Measurements from ENCODE around the gene ADAMTS2. TPM values are rescaled to one million over a fixed set of nuclear protein-coding genes. Genes with fewer than 3 reads are reported as not detected.

The ADAMTS2 gene
- total and polyA plus RNA-seq, 2 donors (not counting 1 experiment from before 2014, with no cell fraction given), result 16.2 to 70.2 TPM

DNA sequence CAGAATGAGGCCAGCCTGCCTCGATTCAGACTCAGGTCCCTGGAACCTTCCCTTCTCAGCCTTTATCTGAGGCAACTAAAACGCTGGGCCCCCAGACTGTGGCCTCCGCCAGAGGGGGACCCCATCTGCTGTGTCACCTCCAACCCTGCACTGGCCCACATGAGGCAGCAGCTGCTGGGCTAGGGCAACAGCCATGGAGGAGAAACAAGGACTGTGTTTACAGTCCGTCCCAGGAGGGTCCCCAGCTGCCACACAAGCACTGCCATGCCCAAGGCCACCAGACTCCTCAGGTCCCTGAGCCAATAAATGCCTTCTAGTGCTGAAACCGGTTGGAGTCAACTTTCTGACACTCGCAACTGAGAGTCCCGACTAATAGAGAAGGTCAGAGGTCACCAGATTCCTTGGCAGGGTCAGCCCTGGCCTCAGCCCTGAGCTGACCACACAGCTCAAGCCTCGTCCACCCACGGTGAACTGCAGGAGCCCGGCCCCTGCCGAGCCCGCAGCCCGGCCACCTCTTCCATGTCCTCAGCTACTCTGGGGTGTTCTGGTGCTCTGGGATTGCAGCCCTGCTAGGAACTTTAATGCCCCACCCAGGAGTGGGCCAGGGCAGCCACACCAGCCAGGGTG, 208.1 kb downstream of the ADAMTS2 start:
- Histone ChIP-seq H2AFZ (ENCODE audit: low read length) (no peak overlapping the region), H3K79me2 (ENCODE audit: control insufficient read depth, insufficient read depth, low read length) (no peaks in the 10 kb centered on the region), H3K4me1 (ENCODE audit: control insufficient read depth, extremely low read depth, insufficient read depth, low read length) (no peaks in the 10 kb centered on the region), H3K9ac (ENCODE audit: insufficient read depth, low read length) (no peak overlapping the region), H3K4me2 (ENCODE audit: extremely low read depth, insufficient read depth, low read length) (no peak overlapping the region), H3K27me3 (ENCODE audit: control insufficient read depth, insufficient read depth, low read length) (no peaks in the 10 kb centered on the region), H3K4me3 (replicated peaks in 1 of 4; ENCODE audit: control extremely low read depth in 1 of 4, insufficient read depth in 1 of 4, low read depth in 3 of 4, low read length in 4 of 4) (no peak overlapping the region), H3K36me3 (ENCODE audit: control insufficient read depth, insufficient read depth, low read length) (peaks cover 2% of the 10 kb centered on the region), H4K20me1 (ENCODE audit: control insufficient read depth, extremely low read depth, insufficient read depth, low read length) (no peaks in the 10 kb centered on the region), H3K27ac (ENCODE audit: insufficient read depth, low read length) (no peak overlapping the region), H3K9me3 (ENCODE audit: control insufficient read depth, insufficient read depth, low read depth, low read length) (no peaks in the 10 kb centered on the region)
- DNase-seq (ENCODE audit: low read depth in 2 of 2), result no peak
- TF ChIP-seq, protein P1, sequence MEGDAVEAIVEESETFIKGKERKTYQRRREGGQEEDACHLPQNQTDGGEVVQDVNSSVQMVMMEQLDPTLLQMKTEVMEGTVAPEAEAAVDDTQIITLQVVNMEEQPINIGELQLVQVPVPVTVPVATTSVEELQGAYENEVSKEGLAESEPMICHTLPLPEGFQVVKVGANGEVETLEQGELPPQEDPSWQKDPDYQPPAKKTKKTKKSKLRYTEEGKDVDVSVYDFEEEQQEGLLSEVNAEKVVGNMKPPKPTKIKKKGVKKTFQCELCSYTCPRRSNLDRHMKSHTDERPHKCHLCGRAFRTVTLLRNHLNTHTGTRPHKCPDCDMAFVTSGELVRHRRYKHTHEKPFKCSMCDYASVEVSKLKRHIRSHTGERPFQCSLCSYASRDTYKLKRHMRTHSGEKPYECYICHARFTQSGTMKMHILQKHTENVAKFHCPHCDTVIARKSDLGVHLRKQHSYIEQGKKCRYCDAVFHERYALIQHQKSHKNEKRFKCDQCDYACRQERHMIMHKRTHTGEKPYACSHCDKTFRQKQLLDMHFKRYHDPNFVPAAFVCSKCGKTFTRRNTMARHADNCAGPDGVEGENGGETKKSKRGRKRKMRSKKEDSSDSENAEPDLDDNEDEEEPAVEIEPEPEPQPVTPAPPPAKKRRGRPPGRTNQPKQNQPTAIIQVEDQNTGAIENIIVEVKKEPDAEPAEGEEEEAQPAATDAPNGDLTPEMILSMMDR (conservative IDR thresholded peaks at IDR 0.05 in 1 of 2, IDR thresholded peaks at IDR 0.05 in 1 of 2; ENCODE audit: low read depth in 1 of 2, low read length in 2 of 2), result no peak
- TF ChIP-seq EZH2 (IDR thresholded peaks at IDR 0.05; ENCODE audit: low read length, missing control alignments), result no peak

DNA sequence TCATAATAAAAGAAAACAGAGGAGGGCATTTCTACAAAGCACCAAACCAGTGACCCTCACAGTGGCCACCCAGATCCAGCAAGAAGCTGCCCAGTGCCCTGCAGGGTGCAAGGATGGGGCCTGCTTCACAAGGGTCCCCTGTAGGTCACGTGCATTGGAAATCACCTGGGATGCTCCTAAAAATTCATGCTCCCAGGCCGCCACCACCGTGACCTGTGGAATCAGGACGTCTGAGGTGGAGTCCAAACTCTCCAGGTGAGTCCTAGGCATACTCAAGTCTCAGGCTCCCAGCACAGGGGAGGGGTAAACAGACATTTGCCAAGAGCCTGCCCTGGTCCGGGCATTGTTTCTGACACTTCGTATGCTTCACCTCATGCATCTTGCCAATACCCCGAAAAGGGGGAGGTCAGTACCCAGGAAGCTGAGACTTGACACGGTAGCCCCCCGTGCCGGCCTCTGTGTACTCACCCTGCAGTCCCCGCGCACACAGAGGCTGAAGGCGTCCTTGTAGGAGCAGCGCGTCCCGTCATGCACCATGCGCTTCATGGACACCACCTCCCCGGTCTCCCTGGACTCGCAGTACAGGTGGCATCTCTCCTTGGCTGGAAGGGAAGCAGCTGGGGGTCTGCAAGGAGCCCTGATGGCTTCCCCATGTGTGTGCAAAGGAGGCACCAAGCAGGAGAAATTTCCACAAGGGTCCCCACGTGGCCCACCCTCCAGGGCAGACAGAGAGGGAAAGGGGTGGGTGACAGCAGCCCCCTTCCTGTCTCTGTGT, 209.6 kb downstream of the ADAMTS2 start:
- Histone ChIP-seq H2AFZ (ENCODE audit: low read length) (no peak overlapping the region), H3K4me1 (ENCODE audit: control insufficient read depth, extremely low read depth, insufficient read depth, low read length) (no peaks in the 10 kb centered on the region), H3K79me2 (ENCODE audit: control insufficient read depth, insufficient read depth, low read length) (no peaks in the 10 kb centered on the region), H4K20me1 (ENCODE audit: control insufficient read depth, extremely low read depth, insufficient read depth, low read length) (no peaks in the 10 kb centered on the region), H3K4me3 (replicated peaks in 1 of 4; ENCODE audit: control extremely low read depth in 1 of 4, insufficient read depth in 1 of 4, low read depth in 3 of 4, low read length in 4 of 4) (no peak overlapping the region), H3K9me3 (ENCODE audit: control insufficient read depth, insufficient read depth, low read depth, low read length) (no peaks in the 10 kb centered on the region), H3K27me3 (ENCODE audit: control insufficient read depth, insufficient read depth, low read length) (no peaks in the 10 kb centered on the region), H3K27ac (ENCODE audit: insufficient read depth, low read length) (no peak overlapping the region), H3K36me3 (ENCODE audit: control insufficient read depth, insufficient read depth, low read length) (peaks cover 5% of the 10 kb centered on the region), H3K4me2 (ENCODE audit: extremely low read depth, insufficient read depth, low read length) (no peak overlapping the region), H3K9ac (ENCODE audit: insufficient read depth, low read length) (no peak overlapping the region)
- DNase-seq (ENCODE audit: low read depth in 2 of 2), result no peak
- TF ChIP-seq EZH2 (IDR thresholded peaks at IDR 0.05; ENCODE audit: low read length, missing control alignments), result no peak
- TF ChIP-seq, protein P1 (conservative IDR thresholded peaks at IDR 0.05 in 1 of 2, IDR thresholded peaks at IDR 0.05 in 1 of 2; ENCODE audit: low read depth in 1 of 2, low read length in 2 of 2), result no peak

DNA sequence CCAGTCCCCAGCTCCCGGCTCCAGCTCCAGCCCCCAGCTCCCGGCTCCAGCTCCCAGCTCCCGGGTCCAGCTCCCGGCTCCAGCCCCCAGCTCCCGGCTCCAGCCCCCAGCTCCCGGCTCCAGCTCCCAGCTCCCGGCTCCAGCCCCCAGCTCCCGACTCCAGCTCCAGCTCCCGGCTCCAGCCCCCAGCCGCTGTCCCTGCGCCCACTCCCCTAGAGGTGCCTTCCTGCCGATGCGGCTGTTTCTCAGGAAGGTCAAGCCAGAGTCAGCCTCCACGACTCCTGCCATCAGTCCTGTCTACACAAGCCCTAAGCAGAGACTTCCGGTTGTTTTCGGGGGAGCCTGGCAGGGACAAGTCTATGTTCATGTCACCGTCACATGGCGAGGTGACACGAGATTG, 210.3 kb downstream of the ADAMTS2 start:
- Histone ChIP-seq H3K4me3 (replicated peaks in 1 of 4; ENCODE audit: control extremely low read depth in 1 of 4, insufficient read depth in 1 of 4, low read depth in 3 of 4, low read length in 4 of 4) (no peak overlapping the region), H3K9me3 (ENCODE audit: control insufficient read depth, insufficient read depth, low read depth, low read length) (no peaks in the 10 kb centered on the region), H3K9ac (ENCODE audit: insufficient read depth, low read length) (no peak overlapping the region), H3K27ac (ENCODE audit: insufficient read depth, low read length) (no peak overlapping the region), H3K4me1 (ENCODE audit: control insufficient read depth, extremely low read depth, insufficient read depth, low read length) (no peaks in the 10 kb centered on the region), H4K20me1 (ENCODE audit: control insufficient read depth, extremely low read depth, insufficient read depth, low read length) (no peaks in the 10 kb centered on the region), H2AFZ (ENCODE audit: low read length) (no peak overlapping the region), H3K79me2 (ENCODE audit: control insufficient read depth, insufficient read depth, low read length) (no peaks in the 10 kb centered on the region), H3K27me3 (ENCODE audit: control insufficient read depth, insufficient read depth, low read length) (no peaks in the 10 kb centered on the region), H3K36me3 (ENCODE audit: control insufficient read depth, insufficient read depth, low read length) (peaks cover 8% of the 10 kb centered on the region), H3K4me2 (ENCODE audit: extremely low read depth, insufficient read depth, low read length) (no peak overlapping the region)
- DNase-seq (ENCODE audit: low read depth in 2 of 2), result no peak
- TF ChIP-seq, protein P1 (conservative IDR thresholded peaks at IDR 0.05 in 1 of 2, IDR thresholded peaks at IDR 0.05 in 1 of 2; ENCODE audit: low read depth in 1 of 2, low read length in 2 of 2), result no peak
- no peak for TF ChIP-seq EZH2 (IDR thresholded peaks at IDR 0.05; ENCODE audit: low read length, missing control alignments)
